ENCODE measurements around the gene POLR2H.

Gene POLR2H

GRCh38 chr3:184354121-184354728, 7.3 kb upstream of the POLR2H start:
- ATAC-seq (peak; percentile 94), DNase-seq (ENCODE audit: low spot score in 2 of 2) (peak; percentile 56 to 83)
- Mint-ChIP-seq H3K4me1 (peaks cover 7% of the 10 kb centered on the region), H3K36me3 (no peaks in the 10 kb centered on the region), H3K4me3 (peak overlapping the region; percentile 51), H3K9me3 (no peaks in the 10 kb centered on the region), H3K27ac (peak overlapping the region; percentile 74)

- ATAC-seq (no peak), DNase-seq (ENCODE audit: low spot score in 2 of 2) (no peak)
- H3K27ac Mint-ChIP-seq = no peak overlapping the region
- H3K4me3 Mint-ChIP-seq = peak overlapping the region; percentile 51
- H3K4me1 Mint-ChIP-seq = peaks cover 9% of the 10 kb centered on the region
- H3K9me3 Mint-ChIP-seq = no peaks in the 10 kb centered on the region
- no peaks in the 10 kb centered on the region for H3K36me3 Mint-ChIP-seq
These were observed 6.8 kb upstream of the POLR2H start for GRCh38 chr3:184354754-184355153.

- DNase-seq (ENCODE audit: low spot score in 2 of 2) = no peak
- peak overlapping the region; percentile 23 for H3K27ac Mint-ChIP-seq
- H3K36me3 Mint-ChIP-seq = no peaks in the 10 kb centered on the region
- no peaks in the 10 kb centered on the region for H3K9me3 Mint-ChIP-seq
- ATAC-seq = no peak
- H3K4me3 Mint-ChIP-seq = no peak overlapping the region
- peaks cover 16% of the 10 kb centered on the region for H3K4me1 Mint-ChIP-seq
These were observed 6.1 kb upstream of the POLR2H start for GRCh38 chr3:184355261-184356040.

- Mint-ChIP-seq H3K4me3 (no peak overlapping the region), H3K4me1 (peaks cover 22% of the 10 kb centered on the region), H3K9me3 (no peaks in the 10 kb centered on the region), H3K27ac (no peak overlapping the region), H3K36me3 (peaks cover 7% of the 10 kb centered on the region)
- no peak for DNase-seq (ENCODE audit: low spot score in 2 of 2)
- no peak for ATAC-seq
These were observed 4.0 kb upstream of the POLR2H start for GRCh38 chr3:184357248-184358123.

GRCh38 chr3:184358124-184358767, 3.3 kb upstream of the POLR2H start:
- Mint-ChIP-seq H3K36me3 (peaks cover 11% of the 10 kb centered on the region), H3K27ac (no peak overlapping the region), H3K4me1 (peaks cover 22% of the 10 kb centered on the region), H3K9me3 (no peaks in the 10 kb centered on the region), H3K4me3 (no peak overlapping the region)
- ATAC-seq (no peak), DNase-seq (ENCODE audit: low spot score in 2 of 2) (no peak)

GRCh38 chr3:184358921-184359350, 2.6 kb upstream of the POLR2H start:
- DNase-seq (ENCODE audit: low spot score in 2 of 2) (no peak), ATAC-seq (no peak)
- Mint-ChIP-seq H3K9me3 (no peaks in the 10 kb centered on the region), H3K4me1 (peaks cover 22% of the 10 kb centered on the region), H3K4me3 (peak overlapping the region; percentile 91), H3K27ac (no peak overlapping the region), H3K36me3 (peaks cover 18% of the 10 kb centered on the region)

GRCh38 chr3:184359610-184360009, 1.9 kb upstream of the POLR2H start:
- DNase-seq (ENCODE audit: low spot score in 2 of 2) = no peak
- Mint-ChIP-seq H3K4me1 (peaks cover 27% of the 10 kb centered on the region), H3K27ac (peak overlapping the region; percentile 81), H3K4me3 (peak overlapping the region; percentile 91), H3K36me3 (peaks cover 25% of the 10 kb centered on the region), H3K9me3 (no peaks in the 10 kb centered on the region)
- ATAC-seq = no peak

- Mint-ChIP-seq H3K27ac (peak overlapping the region; percentile 81), H3K4me1 (peaks cover 30% of the 10 kb centered on the region), H3K36me3 (peaks cover 31% of the 10 kb centered on the region), H3K9me3 (no peaks in the 10 kb centered on the region), H3K4me3 (peak overlapping the region; percentile 91)
- DNase-seq (ENCODE audit: low spot score in 2 of 2) (no peak), ATAC-seq (no peak)
These were observed 1.2 kb upstream of the POLR2H start for GRCh38 chr3:184360070-184360928.

- peak in 1 of 2 donors; percentile 61 for DNase-seq (ENCODE audit: low spot score in 2 of 2)
- peaks cover 28% of the 10 kb centered on the region for H3K4me1 Mint-ChIP-seq
- H3K27ac Mint-ChIP-seq = peak overlapping the region; percentile 81
- H3K9me3 Mint-ChIP-seq = no peaks in the 10 kb centered on the region
- ATAC-seq = no peak
- peaks cover 39% of the 10 kb centered on the region for H3K36me3 Mint-ChIP-seq
- H3K4me3 Mint-ChIP-seq = peak overlapping the region; percentile 91
These were observed 480 bp upstream of the POLR2H start for GRCh38 chr3:184360929-184361531.

GRCh38 chr3:184361932-184362667, 590 bp downstream of the POLR2H start:
- ATAC-seq = peak; percentile 37
- no peaks in the 10 kb centered on the region for H3K9me3 Mint-ChIP-seq
- peak overlapping the region; percentile 93 for H3K27ac Mint-ChIP-seq
- H3K36me3 Mint-ChIP-seq = peaks cover 49% of the 10 kb centered on the region
- peak; percentile 27 to 83 for DNase-seq (ENCODE audit: low spot score in 2 of 2)
- H3K4me3 Mint-ChIP-seq = peak overlapping the region; percentile 91
- H3K4me1 Mint-ChIP-seq = peaks cover 34% of the 10 kb centered on the region

- Mint-ChIP-seq H3K9me3 (no peaks in the 10 kb centered on the region), H3K27ac (peak overlapping the region; percentile 93), H3K36me3 (peaks cover 58% of the 10 kb centered on the region), H3K4me1 (peaks cover 36% of the 10 kb centered on the region), H3K4me3 (peak overlapping the region; percentile 91)
- peak; percentile 89 to 98 for DNase-seq (ENCODE audit: low spot score in 2 of 2)
- peak; percentile 90 for ATAC-seq
These were observed 1.4 kb downstream of the POLR2H start for GRCh38 chr3:184362668-184363546.

- Mint-ChIP-seq H3K9me3 (no peaks in the 10 kb centered on the region), H3K4me3 (no peak overlapping the region), H3K27ac (no peak overlapping the region), H3K36me3 (peaks cover 80% of the 10 kb centered on the region), H3K4me1 (peaks cover 30% of the 10 kb centered on the region)
- no peak for ATAC-seq
- no peak for DNase-seq (ENCODE audit: low spot score in 2 of 2)
These were observed 5.2 kb downstream of the POLR2H start for GRCh38 chr3:184366619-184367289.
